ENCODE data around the gene NDUFS6.
"Not testable (repeated sequence)": the region's sequence is repeated elsewhere in the genome, so short reads cannot be mapped to it uniquely, and the experiment has no call there.

Gene NDUFS6

DNA sequence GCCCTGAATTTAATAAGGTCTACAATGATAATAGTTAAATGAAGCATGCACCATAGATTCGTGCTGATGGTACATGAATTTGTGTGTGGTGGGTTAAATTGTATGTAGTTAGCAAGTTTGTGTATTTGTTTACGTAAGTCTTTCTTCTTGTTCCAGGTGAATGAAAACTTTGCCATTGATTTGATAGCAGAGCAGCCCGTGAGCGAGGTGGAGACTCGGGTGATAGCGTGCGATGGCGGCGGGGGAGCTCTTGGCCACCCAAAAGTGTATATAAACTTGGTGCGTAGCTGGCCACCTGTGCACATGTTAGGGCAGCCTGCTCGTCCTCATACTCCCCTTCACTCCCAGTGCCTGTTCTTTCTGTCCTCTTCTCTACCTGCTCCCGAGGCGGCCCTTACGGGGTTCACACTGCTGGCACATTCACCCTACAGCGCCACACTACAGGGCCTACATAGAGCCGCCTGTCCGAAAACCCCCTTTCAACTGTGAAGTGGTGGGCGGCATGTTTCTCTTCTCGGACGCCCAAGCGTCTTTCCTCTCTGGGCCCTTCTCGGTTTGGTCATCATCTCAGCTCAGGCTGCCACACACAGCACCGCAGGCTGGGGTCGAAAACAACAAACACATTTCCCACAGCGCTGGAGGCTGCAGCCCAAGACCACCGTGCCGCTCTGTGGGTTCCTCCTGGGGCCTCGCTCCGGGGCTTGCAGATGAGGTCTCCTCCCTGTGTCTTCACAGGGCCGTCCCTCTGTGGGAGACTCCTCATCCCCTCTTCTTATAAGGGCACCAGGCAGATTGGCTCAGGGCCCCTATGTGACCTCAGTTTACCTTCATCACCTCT, 13.2 kb downstream of the NDUFS6 start:
- Histone ChIP-seq H3K9me3 (ENCODE audit: control insufficient read depth in 2 of 2, low read length in 2 of 2) (no peaks in the 10 kb centered on the region), H3K9ac (ENCODE audit: low read depth in 1 of 2, low read length in 2 of 2) (no peak overlapping the region), H3K4me1 (ENCODE audit: control insufficient read depth in 2 of 2, insufficient read depth in 2 of 2, low read length in 2 of 2) (no peaks in the 10 kb centered on the region), H3K27me3 (ENCODE audit: control insufficient read depth in 2 of 2, insufficient read depth in 2 of 2, low read length in 2 of 2) (no peaks in the 10 kb centered on the region), H3K36me3 (ENCODE audit: control insufficient read depth in 2 of 2, insufficient read depth in 2 of 2, low read length in 2 of 2) (peaks cover 79 to 80% of the 10 kb centered on the region in 2 donors), H3K4me3 (ENCODE audit: low read length in 2 of 2) (no peak overlapping the region), H3K27ac (ENCODE audit: low read depth in 2 of 2, low read length in 2 of 2) (no peak overlapping the region)

DNA sequence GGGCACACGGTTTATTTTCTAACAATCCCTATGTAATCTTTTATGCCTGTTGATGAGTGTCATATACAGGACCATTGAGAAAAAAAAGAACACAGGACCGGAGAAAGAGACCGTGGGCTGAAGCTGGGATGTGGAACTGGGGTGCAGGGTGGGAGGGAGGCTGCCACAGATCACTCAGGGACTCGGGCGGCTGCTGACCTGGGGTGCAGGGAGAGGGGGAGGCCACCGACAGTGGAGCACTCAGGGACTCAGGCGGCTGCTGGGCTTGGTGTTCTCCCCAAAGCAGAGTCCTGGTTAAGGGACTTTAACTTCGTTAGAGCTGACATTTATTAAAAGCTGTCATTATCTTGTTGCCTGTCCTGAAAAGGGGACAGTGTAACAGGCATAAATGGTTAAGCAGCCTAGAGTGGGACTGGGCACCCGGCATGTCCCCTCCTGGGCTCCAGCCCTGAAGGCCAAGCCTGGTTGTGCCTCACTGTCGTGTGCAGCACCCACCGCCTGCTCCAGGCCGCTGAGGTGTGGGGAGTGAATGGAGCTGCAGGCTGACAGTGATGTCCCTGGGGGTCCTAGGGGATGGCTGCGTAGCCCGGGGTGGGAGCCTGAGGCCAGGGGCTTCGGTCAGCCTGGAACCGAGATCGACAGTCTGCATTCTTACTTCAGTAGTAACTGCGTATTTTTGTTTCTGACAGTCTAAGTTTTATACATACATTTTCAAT, 14.0 kb downstream of the NDUFS6 start:
- H3K4me1 ChIP-seq (ENCODE audit: control insufficient read depth in 2 of 2, insufficient read depth in 2 of 2, low read length in 2 of 2), result no peaks in the 10 kb centered on the region
- H3K4me3 ChIP-seq (ENCODE audit: low read length in 2 of 2), result no peak overlapping the region
- no peaks in the 10 kb centered on the region for H3K9me3 ChIP-seq (ENCODE audit: control insufficient read depth in 2 of 2, low read length in 2 of 2)
- no peaks in the 10 kb centered on the region for H3K27me3 ChIP-seq (ENCODE audit: control insufficient read depth in 2 of 2, insufficient read depth in 2 of 2, low read length in 2 of 2)
- no peak overlapping the region for H3K27ac ChIP-seq (ENCODE audit: low read depth in 2 of 2, low read length in 2 of 2)
- no peak overlapping the region for H3K9ac ChIP-seq (ENCODE audit: low read depth in 1 of 2, low read length in 2 of 2)
- peaks cover 76 to 78% of the 10 kb centered on the region in 2 donors for H3K36me3 ChIP-seq (ENCODE audit: control insufficient read depth in 2 of 2, insufficient read depth in 2 of 2, low read length in 2 of 2)

DNA sequence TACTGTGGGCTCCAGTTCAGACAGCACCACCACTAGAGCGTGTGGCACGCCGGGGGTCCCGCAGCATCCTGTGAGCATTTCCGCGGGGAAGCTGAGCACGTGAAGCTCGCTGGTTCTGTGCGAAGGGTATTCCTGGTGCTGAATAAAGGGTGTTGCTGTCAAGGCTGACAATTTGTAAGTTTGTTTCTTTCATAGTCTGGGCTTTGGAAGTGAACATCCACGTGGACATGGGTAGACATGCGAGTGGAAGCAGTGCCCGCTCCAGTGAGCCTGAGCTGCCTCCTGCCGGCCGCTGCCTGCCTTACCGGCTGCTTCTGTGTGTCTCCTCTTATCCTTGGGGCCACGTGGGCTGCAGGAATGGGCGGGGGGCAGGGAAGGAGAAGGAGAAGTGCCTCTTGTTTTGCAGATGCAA, 14.7 kb downstream of the NDUFS6 start:
- no peak overlapping the region for H3K27ac ChIP-seq (ENCODE audit: low read depth in 2 of 2, low read length in 2 of 2)
- H3K36me3 ChIP-seq (ENCODE audit: control insufficient read depth in 2 of 2, insufficient read depth in 2 of 2, low read length in 2 of 2), result peaks cover 76% of the 10 kb centered on the region in 2 donors
- no peak overlapping the region for H3K4me3 ChIP-seq (ENCODE audit: low read length in 2 of 2)
- no peaks in the 10 kb centered on the region for H3K4me1 ChIP-seq (ENCODE audit: control insufficient read depth in 2 of 2, insufficient read depth in 2 of 2, low read length in 2 of 2)
- H3K27me3 ChIP-seq (ENCODE audit: control insufficient read depth in 2 of 2, insufficient read depth in 2 of 2, low read length in 2 of 2), result no peaks in the 10 kb centered on the region
- no peaks in the 10 kb centered on the region for H3K9me3 ChIP-seq (ENCODE audit: control insufficient read depth in 2 of 2, low read length in 2 of 2)
- H3K9ac ChIP-seq (ENCODE audit: low read depth in 1 of 2, low read length in 2 of 2), result no peak overlapping the region

DNA sequence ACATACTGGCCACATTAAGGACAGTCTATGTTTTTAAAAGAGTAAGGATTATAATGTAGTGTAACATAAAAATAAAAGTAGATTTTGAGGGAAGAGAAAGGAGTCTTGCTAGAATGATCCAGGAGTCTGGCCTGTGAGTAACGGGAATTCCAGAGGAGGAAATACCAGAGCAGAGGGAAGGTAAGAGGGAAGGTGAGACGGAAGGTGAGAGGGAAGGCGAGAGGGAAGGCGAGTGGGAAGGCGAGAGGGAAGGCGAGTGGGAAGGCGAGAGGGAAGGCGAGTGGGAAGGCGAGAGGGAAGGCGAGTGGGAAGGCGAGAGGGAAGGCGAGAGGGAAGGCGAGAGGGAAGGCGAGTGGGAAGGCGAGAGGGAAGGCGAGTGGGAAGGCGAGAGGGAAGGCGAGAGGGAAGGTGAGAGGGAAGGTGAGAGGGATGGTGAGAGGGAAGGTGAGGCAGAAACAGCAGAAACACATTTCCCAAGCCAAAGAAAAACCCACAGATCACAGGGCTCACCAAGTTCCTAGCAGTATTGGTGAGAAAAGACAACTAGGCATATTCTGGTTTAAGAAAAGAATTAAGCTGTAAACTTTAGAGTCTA, 15.4 kb downstream of the NDUFS6 start:
- H3K36me3 ChIP-seq (ENCODE audit: control insufficient read depth in 2 of 2, insufficient read depth in 2 of 2, low read length in 2 of 2), result peaks cover 77 to 79% of the 10 kb centered on the region in 2 donors
- not testable (repeated sequence) for H3K9me3 ChIP-seq (ENCODE audit: control insufficient read depth in 2 of 2, low read length in 2 of 2); H3K4me3 ChIP-seq (ENCODE audit: low read length in 2 of 2); H3K27me3 ChIP-seq (ENCODE audit: control insufficient read depth in 2 of 2, insufficient read depth in 2 of 2, low read length in 2 of 2); H3K9ac ChIP-seq (ENCODE audit: low read depth in 1 of 2, low read length in 2 of 2); H3K4me1 ChIP-seq (ENCODE audit: control insufficient read depth in 2 of 2, insufficient read depth in 2 of 2, low read length in 2 of 2); H3K27ac ChIP-seq (ENCODE audit: low read depth in 2 of 2, low read length in 2 of 2)

DNA sequence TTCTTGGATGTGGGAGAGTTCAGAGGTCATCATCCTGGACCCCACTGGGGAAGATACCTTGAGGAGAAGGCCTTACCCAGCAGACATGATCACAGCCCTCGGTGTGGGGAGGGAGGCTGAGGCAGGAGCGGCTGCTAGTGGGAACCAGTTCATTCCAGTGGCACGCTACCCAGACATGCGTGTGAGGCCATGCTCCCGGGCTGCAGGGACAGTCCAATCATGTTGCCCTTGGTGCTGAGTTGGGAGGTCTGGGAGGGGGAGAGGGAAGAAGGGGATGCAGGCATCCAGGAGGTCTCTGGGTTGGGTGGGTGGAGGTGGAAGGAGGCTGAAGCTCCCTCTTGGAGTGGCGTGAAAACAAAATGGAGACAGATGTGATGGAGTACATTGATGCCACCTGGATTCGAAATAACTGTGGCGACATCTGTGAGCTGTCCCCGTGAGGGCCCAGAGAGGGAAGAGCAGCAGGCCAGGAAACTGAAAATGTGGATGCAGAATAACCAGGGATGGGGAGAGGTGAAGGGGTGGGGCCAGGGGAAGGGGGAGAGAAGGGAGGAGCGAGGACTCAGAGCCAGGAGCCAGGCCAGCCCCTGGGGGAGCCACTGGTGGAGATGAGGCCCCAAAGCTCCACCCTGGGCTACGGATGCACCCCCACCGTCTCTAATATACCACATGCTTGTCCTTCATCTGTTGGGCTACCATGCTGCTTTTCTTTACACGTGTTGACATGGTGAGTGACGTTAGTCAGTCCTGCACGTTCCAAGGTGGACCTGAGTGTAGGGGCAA, 16.2 kb downstream of the NDUFS6 start:
- H3K27me3 ChIP-seq (ENCODE audit: control insufficient read depth in 2 of 2, insufficient read depth in 2 of 2, low read length in 2 of 2), result no peaks in the 10 kb centered on the region
- H3K9ac ChIP-seq (ENCODE audit: low read depth in 1 of 2, low read length in 2 of 2), result no peak overlapping the region
- H3K4me3 ChIP-seq (ENCODE audit: low read length in 2 of 2), result no peak overlapping the region
- no peaks in the 10 kb centered on the region for H3K9me3 ChIP-seq (ENCODE audit: control insufficient read depth in 2 of 2, low read length in 2 of 2)
- peaks cover 75 to 80% of the 10 kb centered on the region in 2 donors for H3K36me3 ChIP-seq (ENCODE audit: control insufficient read depth in 2 of 2, insufficient read depth in 2 of 2, low read length in 2 of 2)
- H3K27ac ChIP-seq (ENCODE audit: low read depth in 2 of 2, low read length in 2 of 2), result no peak overlapping the region
- no peaks in the 10 kb centered on the region for H3K4me1 ChIP-seq (ENCODE audit: control insufficient read depth in 2 of 2, insufficient read depth in 2 of 2, low read length in 2 of 2)

DNA sequence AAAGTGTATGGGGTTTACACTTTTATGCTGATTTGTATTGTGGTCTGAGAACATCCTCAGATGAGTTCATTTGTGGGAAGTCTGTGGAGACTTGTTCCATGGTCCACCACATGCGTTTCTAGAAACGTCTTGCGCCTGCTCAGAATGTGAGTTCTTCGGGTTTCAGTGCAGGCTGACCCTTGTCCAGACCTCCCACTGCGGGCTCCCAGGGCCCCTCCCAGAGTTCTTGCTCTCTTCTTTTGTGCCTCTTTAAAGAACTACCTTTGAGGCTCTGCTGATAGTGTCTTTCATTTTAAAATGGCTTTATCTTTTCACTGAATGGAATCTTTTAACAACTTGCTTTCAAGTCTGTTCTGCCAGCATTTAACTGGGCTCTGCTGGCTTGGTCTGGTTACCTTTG, 17.6 kb downstream of the NDUFS6 start:
- H3K27ac ChIP-seq (ENCODE audit: low read depth in 2 of 2, low read length in 2 of 2), result no peak overlapping the region
- H3K9ac ChIP-seq (ENCODE audit: low read depth in 1 of 2, low read length in 2 of 2), result no peak overlapping the region
- H3K4me3 ChIP-seq (ENCODE audit: low read length in 2 of 2), result no peak overlapping the region
- no peaks in the 10 kb centered on the region for H3K27me3 ChIP-seq (ENCODE audit: control insufficient read depth in 2 of 2, insufficient read depth in 2 of 2, low read length in 2 of 2)
- H3K9me3 ChIP-seq (ENCODE audit: control insufficient read depth in 2 of 2, low read length in 2 of 2), result no peaks in the 10 kb centered on the region
- H3K36me3 ChIP-seq (ENCODE audit: control insufficient read depth in 2 of 2, insufficient read depth in 2 of 2, low read length in 2 of 2), result peaks cover 68 to 74% of the 10 kb centered on the region in 2 donors
- no peaks in the 10 kb centered on the region for H3K4me1 ChIP-seq (ENCODE audit: control insufficient read depth in 2 of 2, insufficient read depth in 2 of 2, low read length in 2 of 2)

DNA sequence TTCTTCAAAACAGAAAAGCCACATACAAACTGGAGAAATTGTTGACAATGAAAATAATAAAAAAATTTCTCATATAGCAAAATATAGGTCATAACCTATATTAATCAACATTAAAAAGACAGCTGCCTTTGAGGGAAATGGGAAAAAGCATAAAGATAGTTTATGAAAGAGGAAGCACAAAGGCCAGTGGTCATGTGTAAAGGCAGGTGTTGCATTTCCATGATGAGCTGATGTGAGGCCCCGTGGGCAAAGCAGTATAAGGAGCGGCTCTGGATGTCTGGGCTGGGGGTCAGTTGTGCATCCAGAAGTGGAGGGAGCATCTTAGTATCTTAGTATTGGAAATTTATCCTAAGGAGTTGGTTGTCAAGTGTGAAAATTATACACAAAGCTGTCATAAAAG, 18.3 kb downstream of the NDUFS6 start:
- Histone ChIP-seq H3K27me3 (ENCODE audit: control insufficient read depth in 2 of 2, insufficient read depth in 2 of 2, low read length in 2 of 2) (no peaks in the 10 kb centered on the region), H3K9ac (ENCODE audit: low read depth in 1 of 2, low read length in 2 of 2) (no peak overlapping the region), H3K27ac (ENCODE audit: low read depth in 2 of 2, low read length in 2 of 2) (no peak overlapping the region), H3K4me3 (ENCODE audit: low read length in 2 of 2) (no peak overlapping the region), H3K4me1 (ENCODE audit: control insufficient read depth in 2 of 2, insufficient read depth in 2 of 2, low read length in 2 of 2) (no peaks in the 10 kb centered on the region), H3K36me3 (ENCODE audit: control insufficient read depth in 2 of 2, insufficient read depth in 2 of 2, low read length in 2 of 2) (peaks cover 63 to 68% of the 10 kb centered on the region in 2 donors), H3K9me3 (ENCODE audit: control insufficient read depth in 2 of 2, low read length in 2 of 2) (no peaks in the 10 kb centered on the region)

DNA sequence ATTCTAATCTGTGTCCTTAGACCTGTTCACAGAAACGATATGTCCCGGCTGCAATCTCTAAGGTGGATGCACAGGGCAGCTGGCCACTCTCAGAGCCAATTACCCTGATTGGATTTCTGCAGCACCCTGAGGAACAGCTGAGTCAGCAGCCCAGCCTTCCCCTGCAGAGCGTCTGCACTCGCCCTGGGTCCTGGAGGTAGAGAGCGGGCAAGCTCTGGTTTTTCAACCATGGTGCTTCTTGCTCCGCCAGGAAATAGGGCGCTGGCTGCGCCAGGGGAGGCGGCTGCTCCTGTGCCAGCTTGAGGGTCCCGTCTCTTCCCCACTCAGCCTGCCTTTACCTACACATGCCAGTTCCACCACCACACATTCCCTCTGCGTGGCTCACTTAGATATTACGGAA, 19.2 kb downstream of the NDUFS6 start:
- H3K4me3 ChIP-seq (ENCODE audit: low read length in 2 of 2), result no peak overlapping the region
- H3K4me1 ChIP-seq (ENCODE audit: control insufficient read depth in 2 of 2, insufficient read depth in 2 of 2, low read length in 2 of 2), result no peaks in the 10 kb centered on the region
- no peak overlapping the region for H3K9ac ChIP-seq (ENCODE audit: low read depth in 1 of 2, low read length in 2 of 2)
- H3K36me3 ChIP-seq (ENCODE audit: control insufficient read depth in 2 of 2, insufficient read depth in 2 of 2, low read length in 2 of 2), result peaks cover 59 to 62% of the 10 kb centered on the region in 2 donors
- H3K27me3 ChIP-seq (ENCODE audit: control insufficient read depth in 2 of 2, insufficient read depth in 2 of 2, low read length in 2 of 2), result no peaks in the 10 kb centered on the region
- H3K27ac ChIP-seq (ENCODE audit: low read depth in 2 of 2, low read length in 2 of 2), result no peak overlapping the region
- H3K9me3 ChIP-seq (ENCODE audit: control insufficient read depth in 2 of 2, low read length in 2 of 2), result no peaks in the 10 kb centered on the region

DNA sequence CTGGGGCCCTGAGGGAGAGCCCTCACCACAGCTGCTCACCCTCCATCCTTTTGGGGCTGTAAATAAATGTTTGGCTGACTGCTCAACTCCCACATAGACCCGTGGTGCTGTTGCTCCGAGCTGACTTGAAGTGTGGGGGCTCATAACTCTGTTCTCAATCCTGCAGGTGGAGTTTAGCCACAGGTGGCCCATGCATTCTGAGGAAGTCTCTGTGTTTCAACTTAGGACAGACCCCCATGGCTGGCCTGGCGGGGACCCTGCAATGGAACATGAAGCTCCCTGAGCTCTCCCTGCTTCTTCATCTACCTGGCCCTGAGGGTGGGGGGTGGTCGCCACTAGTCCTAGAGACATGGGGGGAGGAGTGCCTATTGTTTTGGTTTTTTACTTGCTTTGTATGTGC, 19.7 kb downstream of the NDUFS6 start:
- Histone ChIP-seq H3K9me3 (ENCODE audit: control insufficient read depth in 2 of 2, low read length in 2 of 2) (no peaks in the 10 kb centered on the region), H3K36me3 (ENCODE audit: control insufficient read depth in 2 of 2, insufficient read depth in 2 of 2, low read length in 2 of 2) (peaks cover 53 to 58% of the 10 kb centered on the region in 2 donors)

More for the DNA sequence above, 19.7 kb downstream of the NDUFS6 start:
- Histone ChIP-seq H3K4me3 (ENCODE audit: low read length in 2 of 2) (no peak overlapping the region), H3K27me3 (ENCODE audit: control insufficient read depth in 2 of 2, insufficient read depth in 2 of 2, low read length in 2 of 2) (no peaks in the 10 kb centered on the region), H3K9ac (ENCODE audit: low read depth in 1 of 2, low read length in 2 of 2) (no peak overlapping the region), H3K27ac (ENCODE audit: low read depth in 2 of 2, low read length in 2 of 2) (no peak overlapping the region), H3K4me1 (ENCODE audit: control insufficient read depth in 2 of 2, insufficient read depth in 2 of 2, low read length in 2 of 2) (no peaks in the 10 kb centered on the region)

All from mucosa of rectum (tissue), 2 donors.